Keratinocyte (primary cell): ENCODE results near the gene SLC7A4.

Experiments used
- CTCF ChIP-seq, 3 experiments: IDR thresholded peaks in 1 of 3; conservative IDR thresholded peaks in 1 of 3; optimal IDR thresholded peaks in 1 of 3; 2 replicates in 2 of 3; 3 replicates in 1 of 3; pipeline versions ENCODE3 to v1.5.1; 2011; ENCODE audit warnings: low read length in 3 of 3, mild to moderate bottlenecking in 3 of 3, moderate library complexity in 2 of 3, control low read depth in 1 of 3, inconsistent platforms in 1 of 3; ENCODE audit not compliant: insufficient read depth in 2 of 3; ENCODE audit errors: extremely low read depth in 1 of 3
- EZH2 ChIP-seq: IDR thresholded peaks from one replicate; pipeline ENCODE4 v1.6.1; 2012; ENCODE audit warnings: inconsistent platforms, mild to moderate bottlenecking, low read length, moderate library complexity

GRCh38 chr22:21044931-21045584 is 12.7 kb upstream of the SLC7A4 start:
- no peak for TF ChIP-seq EZH2
- TF ChIP-seq CTCF (optimal IDR thresholded peaks at IDR 0.05 in 1 of 3, IDR thresholded peaks at IDR 0.05 in 1 of 3, conservative IDR thresholded peaks at IDR 0.05 in 1 of 3; ENCODE audit: extremely low read depth in 1 of 3, insufficient read depth in 2 of 3, low read length in 3 of 3) = no peak
